NCI-H1436 (cell line): Measurements from ENCODE around the gene ERC1.
"Not testable (repeated sequence)": the region's sequence is repeated elsewhere in the genome, so short reads cannot be mapped to it uniquely, and the experiment has no call there.

Source experiments
- DNase-seq: peaks from one replicate; lab custom pipeline; 2025; lab: John Stamatoyannopoulos, UW

ERC1 gene

GRCh38 chr12:1022032-1022970 lies 31.3 kb downstream of the ERC1 start:
- DNase-seq: no peak

GRCh38 chr12:1030779-1031178 lies 39.8 kb downstream of the ERC1 start:
- DNase-seq: no peak

- DNase-seq: no peak
These were observed 43.2 kb downstream of the ERC1 start for GRCh38 chr12:1034243-1034642.

GRCh38 chr12:1034751-1035457 lies 43.9 kb downstream of the ERC1 start:
- no peak for DNase-seq

- no peak for DNase-seq
These were observed 50.5 kb downstream of the ERC1 start for GRCh38 chr12:1041478-1041877.

- no peak for DNase-seq
These were observed 53.2 kb downstream of the ERC1 start for GRCh38 chr12:1044199-1044598.

- DNase-seq: no peak
These were observed 53.7 kb downstream of the ERC1 start for GRCh38 chr12:1044696-1045095.

GRCh38 chr12:1046727-1047126 lies 55.7 kb downstream of the ERC1 start:
- no peak for DNase-seq

GRCh38 chr12:1047898-1048660 lies 57.1 kb downstream of the ERC1 start:
- DNase-seq: no peak

- DNase-seq: no peak
These were observed 59.2 kb downstream of the ERC1 start for GRCh38 chr12:1050059-1050707.

GRCh38 chr12:1051672-1052071 lies 60.6 kb downstream of the ERC1 start:
- DNase-seq: not testable (repeated sequence)

GRCh38 chr12:1053690-1054089 lies 62.7 kb downstream of the ERC1 start:
- DNase-seq: no peak

- no peak for DNase-seq
These were observed 63.3 kb downstream of the ERC1 start for GRCh38 chr12:1054117-1054870.

GRCh38 chr12:1056390-1056789 lies 65.4 kb downstream of the ERC1 start:
- no peak for DNase-seq

- DNase-seq: no peak
These were observed 67.4 kb downstream of the ERC1 start for GRCh38 chr12:1058423-1058822.

GRCh38 chr12:1059162-1059561 lies 68.1 kb downstream of the ERC1 start:
- DNase-seq: no peak

GRCh38 chr12:1063852-1064251 lies 72.8 kb downstream of the ERC1 start:
- no peak for DNase-seq

GRCh38 chr12:1064317-1064716 lies 73.3 kb downstream of the ERC1 start:
- DNase-seq: no peak

- no peak for DNase-seq
These were observed 74.6 kb downstream of the ERC1 start for GRCh38 chr12:1065629-1066028.

- DNase-seq: no peak
These were observed 78.8 kb downstream of the ERC1 start for GRCh38 chr12:1069846-1070245.

- DNase-seq: no peak
These were observed 80.2 kb downstream of the ERC1 start for GRCh38 chr12:1071182-1071581.
